OCI-LY3 (cell line): ENCODE measurements around the gene GALNT1.

Experiments
- H2AFZ ChIP-seq: fragments of 200-600, 300-600 bp; shearing (Covaris generic); 2 replicates; pipeline ENCODE4 v1.6.0; 2014; ENCODE audit warnings: antibody characterized with exemption, low read depth, low read length
- H3K27ac ChIP-seq: fragments of 200-600, 300-600 bp; sonication (generic); 2 replicates; pipeline ENCODE4 v1.5.1; 2014; ENCODE audit warnings: mild to moderate bottlenecking, low read length, moderate library complexity, mixed read lengths
- H3K27me3 ChIP-seq: fragments of 200-600, 300-600 bp; sonication (generic); 2 replicates; pipeline ENCODE4 v1.6.1; 2014; ENCODE audit warnings: low read depth, low read length, mixed read lengths
- H3K36me3 ChIP-seq: fragments of 200-600, 300-600 bp; sonication (generic); replicated peaks from 2 replicates; pipeline ENCODE3; 2014; ENCODE audit warnings: low read depth, low read length, mixed read lengths
- H3K4me1 ChIP-seq: fragments of 300-600, 200-600 bp; sonication (generic); 2 replicates; pipeline ENCODE4 v1.6.1; 2014; ENCODE audit warnings: low read length, mixed read lengths
- H3K4me2 ChIP-seq: fragments of 200-600, 300-600 bp; sonication (generic); 2 replicates; pipeline ENCODE4 v1.6.1; 2014; ENCODE audit warnings: low read length, mixed read lengths
- H3K4me3 ChIP-seq: fragments of 300-600, 200-600 bp; sonication (generic); 2 replicates; pipeline ENCODE4 v1.5.1; 2014; ENCODE audit warnings: antibody characterized with exemption, mild to moderate bottlenecking, low read length, moderate library complexity
- H3K79me2 ChIP-seq: fragments of 300-600, 200-600 bp; shearing (Covaris generic); 2 replicates; pipeline ENCODE4 v1.6.1; 2014; ENCODE audit warnings: mild to moderate bottlenecking, low read length, mixed read lengths
- H3K9ac ChIP-seq: fragments of 300-600, 200-600 bp; shearing (Covaris generic); 2 replicates; pipeline ENCODE4 v1.6.0; 2014; ENCODE audit warnings: mild to moderate bottlenecking, low read length, moderate library complexity
- H3K9me3 ChIP-seq: fragments of 200-600, 300-600 bp; shearing (Covaris generic); 2 replicates; pipeline ENCODE4 v1.6.1; 2014; ENCODE audit warnings: low read length, mixed read lengths; ENCODE audit not compliant: insufficient read depth
- H4K20me1 ChIP-seq: fragments of 200-600, 300-600 bp; sonication (generic); 2 replicates; pipeline ENCODE4 v1.6.1; 2016; ENCODE audit warnings: low read length, mixed read lengths; ENCODE audit not compliant: insufficient read depth
- EZH2phosphoT487 ChIP-seq: fragments of 200-600 bp; shearing (Covaris generic); IDR thresholded peaks from 2 replicates; pipeline ENCODE4 v1.6.1; 2018; ENCODE audit warnings: antibody characterized with exemption, mixed run types, low read depth
- TF ChIP-seq, protein P1 (sequence below): fragments of 200-600, 300-600 bp; sonication (generic); IDR thresholded peaks from 2 replicates; pipeline ENCODE4 v1.5.1; 2014; ENCODE audit warnings: antibody characterized with exemption, low read length, low read depth

Gene GALNT1

DNA sequence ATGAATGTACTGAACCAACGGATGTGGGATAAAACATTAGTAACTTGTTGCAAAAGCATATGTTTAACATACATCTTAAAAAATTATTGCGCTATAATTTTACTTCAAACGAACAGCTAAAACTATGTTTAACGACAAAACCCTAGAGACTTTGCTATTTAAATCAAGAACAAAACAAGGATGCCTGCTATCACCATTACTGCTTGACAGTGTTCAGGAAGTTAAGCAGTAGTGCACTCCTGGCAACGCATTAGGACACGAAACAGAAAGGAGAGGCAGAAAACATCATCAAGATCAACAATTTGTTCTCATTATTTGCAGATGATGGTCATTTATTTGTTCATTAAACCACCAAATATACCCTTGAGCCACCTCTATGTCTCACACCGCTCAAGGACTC, 151.9 kb downstream of the GALNT1 start:
- no peak overlapping the region for H3K4me3 ChIP-seq
- no peaks in the 10 kb centered on the region for H3K27me3 ChIP-seq
- no peak overlapping the region for H3K9ac ChIP-seq
- H3K4me1 ChIP-seq: no peaks in the 10 kb centered on the region
- TF ChIP-seq, protein P1, sequence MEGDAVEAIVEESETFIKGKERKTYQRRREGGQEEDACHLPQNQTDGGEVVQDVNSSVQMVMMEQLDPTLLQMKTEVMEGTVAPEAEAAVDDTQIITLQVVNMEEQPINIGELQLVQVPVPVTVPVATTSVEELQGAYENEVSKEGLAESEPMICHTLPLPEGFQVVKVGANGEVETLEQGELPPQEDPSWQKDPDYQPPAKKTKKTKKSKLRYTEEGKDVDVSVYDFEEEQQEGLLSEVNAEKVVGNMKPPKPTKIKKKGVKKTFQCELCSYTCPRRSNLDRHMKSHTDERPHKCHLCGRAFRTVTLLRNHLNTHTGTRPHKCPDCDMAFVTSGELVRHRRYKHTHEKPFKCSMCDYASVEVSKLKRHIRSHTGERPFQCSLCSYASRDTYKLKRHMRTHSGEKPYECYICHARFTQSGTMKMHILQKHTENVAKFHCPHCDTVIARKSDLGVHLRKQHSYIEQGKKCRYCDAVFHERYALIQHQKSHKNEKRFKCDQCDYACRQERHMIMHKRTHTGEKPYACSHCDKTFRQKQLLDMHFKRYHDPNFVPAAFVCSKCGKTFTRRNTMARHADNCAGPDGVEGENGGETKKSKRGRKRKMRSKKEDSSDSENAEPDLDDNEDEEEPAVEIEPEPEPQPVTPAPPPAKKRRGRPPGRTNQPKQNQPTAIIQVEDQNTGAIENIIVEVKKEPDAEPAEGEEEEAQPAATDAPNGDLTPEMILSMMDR: no peak
- TF ChIP-seq EZH2phosphoT487: no peak
- H3K4me2 ChIP-seq: no peak overlapping the region
- H3K79me2 ChIP-seq: no peaks in the 10 kb centered on the region
- no peaks in the 10 kb centered on the region for H3K9me3 ChIP-seq
- no peak overlapping the region for H3K27ac ChIP-seq
- H4K20me1 ChIP-seq: no peaks in the 10 kb centered on the region
- no peak overlapping the region for H2AFZ ChIP-seq
- H3K36me3 ChIP-seq: no peaks in the 10 kb centered on the region

DNA sequence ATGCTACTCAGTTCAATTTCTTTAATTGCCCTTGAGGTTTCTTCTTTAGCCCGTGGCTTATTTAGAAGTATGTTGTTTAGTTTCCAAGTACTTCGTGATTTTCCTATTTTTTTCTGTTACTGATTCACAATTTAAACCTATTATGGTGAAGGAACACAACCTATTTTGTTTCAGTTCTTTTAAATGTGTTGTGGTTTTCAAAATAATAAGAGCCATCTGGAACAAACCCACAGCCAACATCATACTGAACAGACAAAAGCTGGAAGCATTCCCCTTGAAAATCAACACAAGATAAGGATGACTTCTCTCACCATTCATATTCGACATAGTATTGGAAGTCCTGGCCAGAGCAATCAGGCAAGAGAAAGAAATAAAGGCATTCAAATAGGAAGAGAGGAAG, 155.2 kb downstream of the GALNT1 start:
- Histone ChIP-seq H4K20me1 (no peaks in the 10 kb centered on the region), H3K27ac (no peak overlapping the region), H3K9me3 (no peaks in the 10 kb centered on the region), H3K36me3 (no peaks in the 10 kb centered on the region), H2AFZ (no peak overlapping the region), H3K4me2 (no peak overlapping the region), H3K4me1 (no peaks in the 10 kb centered on the region), H3K9ac (no peak overlapping the region), H3K27me3 (no peaks in the 10 kb centered on the region), H3K79me2 (no peaks in the 10 kb centered on the region), H3K4me3 (no peak overlapping the region)
- TF ChIP-seq, protein P1: no peak
- no peak for TF ChIP-seq EZH2phosphoT487

DNA sequence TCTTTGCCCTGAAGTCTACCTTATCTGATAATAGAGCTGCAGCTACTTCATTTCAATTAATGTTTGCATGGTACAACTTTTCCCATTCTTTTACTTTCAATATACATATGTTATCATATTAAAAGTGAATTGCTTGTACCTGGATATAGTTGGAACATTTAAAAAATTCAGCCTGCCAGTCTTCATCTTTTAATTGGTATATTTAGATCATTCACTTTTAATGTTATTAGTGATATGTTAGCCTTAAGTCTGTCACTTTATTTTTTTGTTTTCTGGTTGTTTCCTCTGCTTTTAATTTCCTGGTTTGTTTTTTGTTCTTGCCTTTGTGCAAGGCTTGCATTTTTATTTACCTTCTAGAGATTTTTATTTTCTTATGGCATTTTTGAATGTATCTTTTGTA, 158.2 kb downstream of the GALNT1 start:
- H3K79me2 ChIP-seq: no peaks in the 10 kb centered on the region
- TF ChIP-seq, protein P1: no peak
- no peaks in the 10 kb centered on the region for H3K27me3 ChIP-seq

DNA sequence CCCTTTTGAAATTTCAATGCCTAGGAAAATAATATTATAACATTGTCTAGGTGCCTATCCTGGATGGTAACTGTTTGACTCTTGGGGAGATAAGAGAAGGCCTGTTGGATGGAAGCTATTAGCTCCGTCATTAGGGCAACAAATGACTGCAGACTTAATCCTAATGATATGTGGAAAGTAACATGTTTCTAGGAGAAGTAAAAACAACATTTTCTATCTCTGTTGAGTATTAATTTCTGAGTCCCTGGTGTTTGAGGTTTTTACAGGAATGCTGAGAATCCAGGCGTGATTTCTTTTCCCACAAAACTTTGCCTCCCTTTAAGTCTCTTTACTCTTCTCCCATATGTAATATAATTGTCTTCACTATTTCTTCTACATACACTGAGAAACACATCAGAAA, 159.1 kb downstream of the GALNT1 start:
- H3K4me1 ChIP-seq: no peaks in the 10 kb centered on the region
- no peak for TF ChIP-seq EZH2phosphoT487
- TF ChIP-seq, protein P1: no peak
- no peak overlapping the region for H2AFZ ChIP-seq
- H3K4me2 ChIP-seq: no peak overlapping the region
- peaks cover 6% of the 10 kb centered on the region; the same call in 1 of the 2 replicates for H3K9me3 ChIP-seq
- H3K27me3 ChIP-seq: no peaks in the 10 kb centered on the region
- no peak overlapping the region for H3K9ac ChIP-seq
- no peak overlapping the region for H3K4me3 ChIP-seq
- no peak overlapping the region for H3K27ac ChIP-seq
- no peaks in the 10 kb centered on the region for H3K79me2 ChIP-seq
- no peaks in the 10 kb centered on the region for H3K36me3 ChIP-seq
- no peaks in the 10 kb centered on the region for H4K20me1 ChIP-seq

More for the DNA sequence above, 158.2 kb downstream of the GALNT1 start:
- H4K20me1 ChIP-seq: no peaks in the 10 kb centered on the region
- H3K4me2 ChIP-seq: no peak overlapping the region
- H3K36me3 ChIP-seq: no peaks in the 10 kb centered on the region
- H2AFZ ChIP-seq: no peak overlapping the region
- H3K27ac ChIP-seq: no peak overlapping the region
- H3K9me3 ChIP-seq: no peaks in the 10 kb centered on the region
- no peaks in the 10 kb centered on the region for H3K4me1 ChIP-seq
- no peak overlapping the region for H3K4me3 ChIP-seq
- H3K9ac ChIP-seq: no peak overlapping the region
